ENCODE data around the gene RFESD.
A peak's percentile ranks its signal among the peaks of the same experiment; 100 is the strongest.

RFESD gene

DNA sequence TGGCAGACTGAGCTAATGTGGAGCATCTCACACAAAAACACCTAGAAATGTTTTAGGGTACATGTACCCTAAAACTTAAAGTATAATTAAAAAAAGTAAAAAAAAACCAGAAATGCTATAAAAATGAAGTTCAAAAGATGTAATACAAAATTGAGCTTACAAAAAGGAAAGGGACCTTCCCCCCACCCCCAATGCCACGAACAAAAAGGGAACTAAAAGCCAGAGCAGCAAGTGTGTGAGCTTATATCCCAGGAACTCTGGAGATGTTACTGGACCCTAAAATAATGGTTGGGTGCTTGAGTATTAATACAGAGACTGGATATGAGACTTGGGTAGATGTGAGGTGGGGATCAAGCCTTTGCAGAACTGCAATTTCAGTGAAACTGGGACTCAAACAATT lies 25.2 kb downstream of the RFESD start:
- Histone ChIP-seq H3K79me2 (ENCODE audit: low read length) (no peaks in the 10 kb centered on the region), H3K4me1 (ENCODE audit: low read length) (peaks cover 45% of the 10 kb centered on the region), H3K27me3 (ENCODE audit: low read depth, low read length) (no peaks in the 10 kb centered on the region), H4K20me1 (ENCODE audit: insufficient read depth, low read length) (no peaks in the 10 kb centered on the region), H3K4me3 (ENCODE audit: low read length) (no peak overlapping the region), H3K27ac (ENCODE audit: low read length) (no peak overlapping the region), H3K36me3 (replicated peaks; ENCODE audit: low read depth, low read length) (no peaks in the 10 kb centered on the region), H3K4me2 (ENCODE audit: low read length) (peak overlapping the region; percentile 60), H3K9me3 (ENCODE audit: insufficient read depth, low read length) (no peaks in the 10 kb centered on the region), H2AFZ (ENCODE audit: low read depth, low read length) (no peak overlapping the region), H3K9ac (ENCODE audit: low read length) (no peak overlapping the region)
- TF ChIP-seq, protein P1, sequence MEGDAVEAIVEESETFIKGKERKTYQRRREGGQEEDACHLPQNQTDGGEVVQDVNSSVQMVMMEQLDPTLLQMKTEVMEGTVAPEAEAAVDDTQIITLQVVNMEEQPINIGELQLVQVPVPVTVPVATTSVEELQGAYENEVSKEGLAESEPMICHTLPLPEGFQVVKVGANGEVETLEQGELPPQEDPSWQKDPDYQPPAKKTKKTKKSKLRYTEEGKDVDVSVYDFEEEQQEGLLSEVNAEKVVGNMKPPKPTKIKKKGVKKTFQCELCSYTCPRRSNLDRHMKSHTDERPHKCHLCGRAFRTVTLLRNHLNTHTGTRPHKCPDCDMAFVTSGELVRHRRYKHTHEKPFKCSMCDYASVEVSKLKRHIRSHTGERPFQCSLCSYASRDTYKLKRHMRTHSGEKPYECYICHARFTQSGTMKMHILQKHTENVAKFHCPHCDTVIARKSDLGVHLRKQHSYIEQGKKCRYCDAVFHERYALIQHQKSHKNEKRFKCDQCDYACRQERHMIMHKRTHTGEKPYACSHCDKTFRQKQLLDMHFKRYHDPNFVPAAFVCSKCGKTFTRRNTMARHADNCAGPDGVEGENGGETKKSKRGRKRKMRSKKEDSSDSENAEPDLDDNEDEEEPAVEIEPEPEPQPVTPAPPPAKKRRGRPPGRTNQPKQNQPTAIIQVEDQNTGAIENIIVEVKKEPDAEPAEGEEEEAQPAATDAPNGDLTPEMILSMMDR (IDR thresholded peaks at IDR 0.05; ENCODE audit: low read depth, low read length): no peak
- TF ChIP-seq EZH2phosphoT487 (IDR thresholded peaks at IDR 0.05; ENCODE audit: low read depth): no peak

DNA sequence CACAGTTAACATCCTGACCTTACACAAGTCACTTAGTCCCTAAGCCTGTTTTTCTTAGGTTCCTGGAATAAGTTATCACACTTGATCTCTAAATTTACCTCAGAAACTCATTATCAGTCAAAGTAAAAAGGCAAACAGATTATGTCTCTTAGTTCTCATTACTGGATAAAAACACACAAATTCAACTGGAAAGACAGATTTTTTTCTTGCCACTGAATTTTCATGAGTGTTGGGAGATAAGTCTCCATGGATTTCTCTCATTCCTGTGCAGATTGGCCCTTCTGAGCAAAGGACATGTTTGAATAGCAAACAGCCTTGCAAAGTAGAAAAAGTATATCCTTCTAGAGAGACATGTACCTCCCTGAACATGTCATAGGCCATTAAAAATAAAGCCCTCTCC lies 26.1 kb downstream of the RFESD start:
- Histone ChIP-seq H4K20me1 (ENCODE audit: insufficient read depth, low read length) (no peaks in the 10 kb centered on the region), H3K79me2 (ENCODE audit: low read length) (no peaks in the 10 kb centered on the region), H3K4me3 (ENCODE audit: low read length) (no peak overlapping the region), H3K27ac (ENCODE audit: low read length) (no peak overlapping the region), H3K4me1 (ENCODE audit: low read length) (peaks cover 45% of the 10 kb centered on the region), H3K4me2 (ENCODE audit: low read length) (no peak overlapping the region), H3K36me3 (replicated peaks; ENCODE audit: low read depth, low read length) (no peaks in the 10 kb centered on the region), H3K9ac (ENCODE audit: low read length) (no peak overlapping the region), H3K27me3 (ENCODE audit: low read depth, low read length) (no peaks in the 10 kb centered on the region), H2AFZ (ENCODE audit: low read depth, low read length) (no peak overlapping the region), H3K9me3 (ENCODE audit: insufficient read depth, low read length) (no peaks in the 10 kb centered on the region)
- TF ChIP-seq EZH2phosphoT487 (IDR thresholded peaks at IDR 0.05; ENCODE audit: low read depth): no peak
- TF ChIP-seq, protein P1 (IDR thresholded peaks at IDR 0.05; ENCODE audit: low read depth, low read length): no peak

DNA sequence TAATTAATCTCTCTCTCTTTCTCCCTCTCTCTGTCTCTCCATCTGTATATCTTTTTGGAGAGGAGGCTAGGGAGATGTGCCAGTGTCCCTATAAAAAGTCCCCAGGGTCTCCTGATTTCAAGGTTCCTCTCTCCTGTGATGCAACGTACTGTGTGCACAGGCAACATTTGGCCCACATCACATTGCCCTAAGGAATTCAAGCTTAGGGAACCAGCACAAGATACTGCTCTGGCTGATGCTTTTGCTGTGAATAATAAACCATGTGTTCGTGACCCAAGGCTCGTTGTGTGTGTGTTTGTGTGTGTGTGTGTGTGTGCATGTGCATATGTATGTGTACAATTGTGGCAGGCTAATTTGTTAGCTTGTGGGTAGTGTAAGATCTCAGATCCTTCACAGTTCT lies 26.5 kb downstream of the RFESD start:
- no peak overlapping the region for H3K4me2 ChIP-seq (ENCODE audit: low read length)
- H3K4me3 ChIP-seq (ENCODE audit: low read length): no peak overlapping the region
- no peaks in the 10 kb centered on the region for H4K20me1 ChIP-seq (ENCODE audit: insufficient read depth, low read length)
- H3K9ac ChIP-seq (ENCODE audit: low read length): no peak overlapping the region
- peaks cover 45% of the 10 kb centered on the region for H3K4me1 ChIP-seq (ENCODE audit: low read length)
- no peaks in the 10 kb centered on the region for H3K79me2 ChIP-seq (ENCODE audit: low read length)
- no peaks in the 10 kb centered on the region for H3K9me3 ChIP-seq (ENCODE audit: insufficient read depth, low read length)
- TF ChIP-seq, protein P1 (IDR thresholded peaks at IDR 0.05; ENCODE audit: low read depth, low read length): no peak
- TF ChIP-seq EZH2phosphoT487 (IDR thresholded peaks at IDR 0.05; ENCODE audit: low read depth): no peak
- no peaks in the 10 kb centered on the region for H3K27me3 ChIP-seq (ENCODE audit: low read depth, low read length)
- no peak overlapping the region for H3K27ac ChIP-seq (ENCODE audit: low read length)
- no peaks in the 10 kb centered on the region for H3K36me3 ChIP-seq (replicated peaks; ENCODE audit: low read depth, low read length)
- H2AFZ ChIP-seq (ENCODE audit: low read depth, low read length): no peak overlapping the region

DNA sequence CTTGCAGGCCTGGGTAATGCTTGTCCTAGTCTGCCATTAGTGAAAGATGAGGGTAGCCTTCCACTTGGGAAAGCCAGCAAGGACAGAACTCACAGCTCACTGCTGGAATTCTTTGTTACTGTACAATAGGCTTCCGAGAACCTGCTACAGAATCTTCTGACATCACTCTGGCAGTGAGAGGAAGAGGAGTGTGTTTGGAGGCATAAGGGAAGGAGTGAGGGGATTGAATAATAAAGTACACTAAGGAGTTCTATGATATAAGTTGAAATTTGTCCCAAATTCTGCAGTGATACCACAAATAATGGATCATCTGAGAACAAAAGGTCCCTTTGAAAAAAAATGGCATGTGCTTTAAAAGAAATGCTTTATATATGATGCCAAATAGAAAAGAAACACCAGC lies 36.3 kb downstream of the RFESD start, which contains the start of gene SPATA9:
Gene SPATA9, minus strand, starts transcription at position 101 of the 400 bp plus-strand sequence. CDS start 137 bp downstream, outside the sequence.
- Histone ChIP-seq H3K9ac (ENCODE audit: low read length) (no peak within 1 kb of the TSS), H3K27me3 (ENCODE audit: low read depth, low read length) (no peaks in the 10 kb centered on the region), H3K4me2 (ENCODE audit: low read length) (no peak within 1 kb of the TSS), H3K36me3 (replicated peaks; ENCODE audit: low read depth, low read length) (no peaks in the 10 kb centered on the region), H3K27ac (ENCODE audit: low read length) (no peak within 1 kb of the TSS), H3K9me3 (ENCODE audit: insufficient read depth, low read length) (no peaks in the 10 kb centered on the region), H2AFZ (ENCODE audit: low read depth, low read length) (no peak within 1 kb of the TSS), H3K79me2 (ENCODE audit: low read length) (no peaks in the 10 kb centered on the region), H4K20me1 (ENCODE audit: insufficient read depth, low read length) (no peaks in the 10 kb centered on the region), H3K4me3 (ENCODE audit: low read length) (no peak within 1 kb of the TSS), H3K4me1 (ENCODE audit: low read length) (no peaks in the 10 kb centered on the region)
- no peak for TF ChIP-seq EZH2phosphoT487 (IDR thresholded peaks at IDR 0.05; ENCODE audit: low read depth)
- TF ChIP-seq, protein P1 (IDR thresholded peaks at IDR 0.05; ENCODE audit: low read depth, low read length): no peak
